ENCODE data around the gene NRIP1. TPM values are rescaled to one million over a fixed set of nuclear protein-coding genes. Genes with fewer than 3 reads are reported as not detected.
A peak's percentile ranks its signal among the peaks of the same experiment; 100 is the strongest.

Gene NRIP1
- total RNA-seq, 2 experiments from 2014 or later: 12.4 to 12.8 TPM

- Mint-ChIP-seq H3K27me3 (no peaks in the 10 kb centered on the region), H3K27ac (peak overlapping the region; percentile 69), H3K9me3 (no peaks in the 10 kb centered on the region), H3K4me1 (ENCODE audit: low read depth) (peaks cover 80% of the 10 kb centered on the region), H3K4me3 (no peak overlapping the region), H3K36me3 (ENCODE audit: low read depth) (no peaks in the 10 kb centered on the region)
- ATAC-seq: no peak
- TF ChIP-seq CTCF (IDR thresholded peaks at IDR 0.05): no peak
- POLR2A ChIA-PET: interaction anchor here (0.6 to 0.8 kb wide), 2 partner anchors 8 to 16 kb away, joined by 3 to 5 read pairs; no protein-coding TSS in a partner anchor
- intact Hi-C loops (cut with micrococcal nuclease): loop anchor here (10.0 kb wide), 1 partner anchor 195 kb away; no protein-coding TSS in a partner anchor
- DNase-seq: no peak
- CTCF ChIA-PET: interaction anchor here (1.2 to 1.6 kb wide), 2 partner anchors 73 to 423 kb away, joined by 3 read pairs; no protein-coding TSS in a partner anchor
Measured at GRCh38 chr21:15059397-15059796, 5.4 kb downstream of the NRIP1 start.

GRCh38 chr21:15058854-15059263 is 5.9 kb downstream of the NRIP1 start:
- DNase-seq (no peak), ATAC-seq (peak; percentile 27)
- no peaks in the 10 kb centered on the region for H3K27me3 Mint-ChIP-seq
- intact Hi-C loops (cut with micrococcal nuclease): loop anchor here (10.0 kb wide), 1 partner anchor 194 kb away; no protein-coding TSS in a partner anchor
- H3K36me3 Mint-ChIP-seq (ENCODE audit: low read depth): no peaks in the 10 kb centered on the region
- peak overlapping the region; percentile 54 for H3K4me3 Mint-ChIP-seq
- peaks cover 85% of the 10 kb centered on the region for H3K4me1 Mint-ChIP-seq (ENCODE audit: low read depth)
- CTCF ChIA-PET: interaction anchor here (1.2 to 1.6 kb wide), 2 partner anchors 73 to 424 kb away, joined by 3 read pairs; no protein-coding TSS in a partner anchor
- no peak for TF ChIP-seq CTCF (IDR thresholded peaks at IDR 0.05)
- POLR2A ChIA-PET: interaction anchor here (0.6 to 0.8 kb wide), 2 partner anchors 8 to 16 kb away, joined by 3 to 5 read pairs; no protein-coding TSS in a partner anchor
- H3K9me3 Mint-ChIP-seq: no peaks in the 10 kb centered on the region
- H3K27ac Mint-ChIP-seq: peak overlapping the region; percentile 69

GRCh38 chr21:15057285-15057684 is 7.5 kb downstream of the NRIP1 start:
- CTCF ChIA-PET: interaction anchor here (1.0 kb wide), 1 partner anchor 11 kb away, joined by 3 read pairs; no protein-coding TSS in a partner anchor
- H3K36me3 Mint-ChIP-seq (ENCODE audit: low read depth): no peaks in the 10 kb centered on the region
- intact Hi-C loops (cut with micrococcal nuclease): loop anchor here (10.0 kb wide), 1 partner anchor 192 kb away; no protein-coding TSS in a partner anchor
- peak overlapping the region; percentile 48 for H3K27ac Mint-ChIP-seq
- ATAC-seq (peak; percentile 53), DNase-seq (peak; percentile 14)
- H3K27me3 Mint-ChIP-seq: no peaks in the 10 kb centered on the region
- POLR2A ChIA-PET: interaction anchor here (1.9 kb wide), 1 partner anchor 8 kb away, joined by 9 read pairs; the partner anchor contains the start of gene NRIP1
- H3K4me3 Mint-ChIP-seq: peak overlapping the region; percentile 46
- H3K4me1 Mint-ChIP-seq (ENCODE audit: low read depth): peaks cover 91% of the 10 kb centered on the region
- TF ChIP-seq CTCF (IDR thresholded peaks at IDR 0.05): no peak
- no peaks in the 10 kb centered on the region for H3K9me3 Mint-ChIP-seq

GRCh38 chr21:15054606-15055239 is 10.1 kb downstream of the NRIP1 start:
- CTCF ChIA-PET: interaction anchor here (1.4 kb wide), 1 partner anchor 11 kb away, joined by 4 read pairs; no protein-coding TSS in a partner anchor
- ATAC-seq: no peak
- Mint-ChIP-seq H3K4me3 (no peak overlapping the region), H3K9me3 (no peaks in the 10 kb centered on the region), H3K4me1 (ENCODE audit: low read depth) (peaks cover 88% of the 10 kb centered on the region), H3K36me3 (ENCODE audit: low read depth) (no peaks in the 10 kb centered on the region), H3K27me3 (no peaks in the 10 kb centered on the region), H3K27ac (no peak overlapping the region)
- POLR2A ChIA-PET: interaction anchor here (2.5 kb wide), 1 partner anchor 10 kb away, joined by 9 read pairs; the partner anchor contains the start of gene NRIP1
- intact Hi-C loops (cut with micrococcal nuclease): loop anchor here (5.0 to 10.0 kb wide), 2 partner anchors 52 to 190 kb away; no protein-coding TSS in a partner anchor
- no peak for TF ChIP-seq CTCF (IDR thresholded peaks at IDR 0.05)
- DNase-seq: no peak

All from activated CD8-positive, alpha-beta T cell treated with anti-CD3 and anti-CD28 coated beads for 36 hours (primary cell).